K562 (cell line): Measurements from ENCODE around the gene PCDHGA12. TPM values are rescaled to one million over a fixed set of nuclear protein-coding genes. Genes with fewer than 3 reads are reported as not detected.

Source experiments
- ATAC-seq: fragments of 200-7000 bp; cut with Tn5 transposase; 3 replicates; pipeline ENCODE4 v1.9.1; 2020; ENCODE audit warnings: moderate library complexity
- BruUV-seq: library from RNA; stranded (reverse); fragments of 400-500 nt; replicated peaks from 2 replicates; lab custom pipeline; 2021; lab: Mats Ljungman, UMichigan
- CTCF ChIA-PET: fragments of 300-600 bp; formaldehyde crosslinking; extraction: SDS; loops from one replicate; lab custom pipeline; 2021; ENCODE audit warnings: low intra/inter-chr PET ratio; lab: Yijun Ruan, JAX
- POLR2A ChIA-PET: fragments of 300-600, 350-650 bp; sonication (Branson Sonifier 250); formaldehyde crosslinking; extraction: SDS; loops from one replicate; lab custom pipeline; 2021; ENCODE audit warnings: antibody characterized with exemption, inconsistent platforms; lab: Yijun Ruan, JAX
- DNase-seq, 4 experiments: peaks; one replicate each; pipeline versions ENCODE4 v3.0.0 to v3.0.0-alpha.2; 2011 to 2018; ENCODE audit warnings: low spot score in 3 of 4, mixed read lengths in 3 of 4; ENCODE audit errors: extremely low read depth in 1 of 4
- FAIRE-seq: peaks from 2 replicates; lab custom pipeline; 2011; peaks lifted over from hg19 to GRCh38; lab: Jason Lieb, UNC
- H2AFZ ChIP-seq: 2 replicates; pipeline ENCODE4 v1.6.0; 2011; ENCODE audit warnings: low read depth, low read length, control low read depth, inconsistent platforms
- H3K27ac ChIP-seq: fragments of 200-600 bp; 3 replicates; pipeline ENCODE4 v1.8.0; 2011; ENCODE audit warnings: low read depth, mild to moderate bottlenecking, control low read depth, inconsistent platforms, low read length, moderate library complexity, mixed read lengths; ENCODE audit errors: extremely low read depth
- H3K27me3 ChIP-seq, 2 experiments: fragments of 300-600 bp in 1 of 2; 2 replicates in 1 of 2; 3 replicates in 1 of 2; pipeline versions ENCODE4 v1.6.0 to v1.8.0; 2011; ENCODE audit warnings: inconsistent platforms in 2 of 2, low read length in 2 of 2, mild to moderate bottlenecking in 1 of 2, mixed read lengths in 1 of 2, moderate library complexity in 1 of 2; ENCODE audit not compliant: control insufficient read depth in 2 of 2, insufficient read depth in 2 of 2
- H3K36me3 ChIP-seq: fragments of 300-600 bp; 3 replicates; pipeline ENCODE4 v1.8.0; 2011; ENCODE audit warnings: mild to moderate bottlenecking, low read length, inconsistent platforms; ENCODE audit not compliant: control insufficient read depth, insufficient read depth
- H3K4me1 ChIP-seq, 2 experiments: fragments of 200-600 bp in 1 of 2; replicated peaks in 1 of 2; 2 replicates in 1 of 2; 3 replicates in 1 of 2; pipeline versions ENCODE4 v1.5.1 to v1.8.0; 2011; ENCODE audit warnings: inconsistent platforms in 2 of 2, low read length in 2 of 2, mild to moderate bottlenecking in 1 of 2, mixed read lengths in 1 of 2, moderate library complexity in 1 of 2; ENCODE audit not compliant: control insufficient read depth in 2 of 2, insufficient read depth in 2 of 2
- H3K4me2 ChIP-seq: 2 replicates; pipeline ENCODE4 v1.6.1; 2011; ENCODE audit warnings: low read length, control low read depth, inconsistent platforms, mixed read lengths; ENCODE audit not compliant: insufficient read depth
- H3K4me3 ChIP-seq: fragments of 200-600 bp; sonication (generic), shearing (Covaris generic); 2 replicates; pipeline ENCODE4 v1.5.1; 2016; ENCODE audit warnings: control low read depth, inconsistent platforms
- H3K79me2 ChIP-seq: fragments of 200-600 bp; 3 replicates; pipeline ENCODE4 v1.8.0; 2011; ENCODE audit warnings: low read length, inconsistent platforms; ENCODE audit not compliant: control insufficient read depth, insufficient read depth
- H3K9ac ChIP-seq, 2 experiments: 2 replicates each; pipeline versions ENCODE4 v1.6.0 to v1.6.1; 2011; ENCODE audit warnings: low read depth in 2 of 2, low read length in 2 of 2, control low read depth in 1 of 2, inconsistent platforms in 1 of 2, mild to moderate bottlenecking in 1 of 2, mixed read lengths in 1 of 2; ENCODE audit not compliant: insufficient read depth in 1 of 2
- H3K9me1 ChIP-seq: one replicate; pipeline ENCODE4 v1.6.0; 2011; ENCODE audit warnings: inconsistent platforms, mild to moderate bottlenecking, low read length, moderate library complexity; ENCODE audit not compliant: control insufficient read depth, insufficient read depth
- H3K9me3 ChIP-seq: replicated peaks from 2 replicates; pipeline ENCODE4 v1.5.1; 2011; ENCODE audit warnings: low read depth, low read length, inconsistent platforms; ENCODE audit not compliant: control insufficient read depth, insufficient read depth
- H4K20me1 ChIP-seq: replicated peaks from 2 replicates; pipeline ENCODE4 v1.6.1; 2011; ENCODE audit warnings: low read length, inconsistent platforms, mixed read lengths; ENCODE audit not compliant: control insufficient read depth, insufficient read depth
- FOXO4 ChIP-seq: fragments of 450-650 bp; formaldehyde crosslinking; IDR thresholded peaks from 2 replicates; pipeline ENCODE4 v1.4.0; 2020; ENCODE audit warnings: mild to moderate bottlenecking, moderate library complexity
- MEF2A ChIP-seq: IDR thresholded peaks from 2 replicates; pipeline ENCODE4 v1.6.1; 2011; ENCODE audit warnings: low read depth, mild to moderate bottlenecking, low read length, moderate library complexity; ENCODE audit not compliant: control insufficient read depth
- PBX2 ChIP-seq, 2 experiments: IDR thresholded peaks in 1 of 2; conservative IDR thresholded peaks in 1 of 2; 2 replicates each; pipeline ENCODE4 v1.6.1; 2016; ENCODE audit warnings: low read depth in 2 of 2, mild to moderate bottlenecking in 1 of 2, missing compliant biosample characterization in 1 of 2, missing genetic modification characterization in 1 of 2, moderate library complexity in 1 of 2
- ZNF280A ChIP-seq: fragments of 450-650 bp; IDR thresholded peaks from 2 replicates; pipeline ENCODE4 v1.6.1; 2018; ENCODE audit warnings: mild to moderate bottlenecking, low read depth; ENCODE audit not compliant: partially characterized antibody
- ZNF318 ChIP-seq, 2 experiments: fragments of 450-650 bp; IDR thresholded peaks; 2 replicates each; pipeline ENCODE4 v1.6.1; 2016; ENCODE audit warnings: mild to moderate bottlenecking in 2 of 2, borderline replicate concordance in 1 of 2, low read depth in 1 of 2, moderate library complexity in 1 of 2
- ZNF444 ChIP-seq: fragments of 250-450 bp; sonication (Bioruptor Pico); IDR thresholded peaks from 2 replicates; pipeline ENCODE4 v1.4.0; 2020; ENCODE audit warnings: mild to moderate bottlenecking, moderate library complexity
- WGBS: fragments of 100-300 bp; shearing (Covaris generic); methylation state at CpG from one replicate; pipeline ENCODE4 v1.1.6; 2016; ENCODE audit warnings: low coverage, mixed read lengths; ENCODE audit not compliant: insufficient coverage; ENCODE audit errors: missing lambda C conversion rate; 5-methylcytosine and 5-hydroxymethylcytosine counted together
- in situ Hi-C: fragments of 300-500 bp; cut with MboI; formaldehyde crosslinking; loops from 4 replicates; pipeline ENCODE4 v1.15.0; 2018; ENCODE audit warnings: inconsistent platforms, mixed read lengths
- intact Hi-C: fragments of 100-400 bp; cut with micrococcal nuclease; formaldehyde crosslinking; loops from 2 replicates; pipeline ENCODE4 v1.14.2; 2022
- polyA plus RNA-seq, 8 experiments: library from polyadenylated mRNA; depleted of rRNA in 4 of 8; stranded (reverse) in 5 of 8; unstranded in 3 of 8; fragments of >200 nt; fragmentation: Nextera tagmentation in 2 of 8; fragmentation: Illumina TruSeq in 1 of 8; extraction: Ambion mirVana in 2 of 8; extraction: Trizol in 1 of 8; gene quantifications; 2 replicates each; pipeline versions ENCODE4 v1.2.1 to v1.2.3, GENCODE V29; 2011 to 2014; ENCODE audit warnings: inconsistent platforms in 1 of 8, missing spikeins in 1 of 8
- total RNA-seq, 7 experiments: library from RNA; depleted of rRNA in 6 of 7; stranded (reverse); fragments of >200 nt in 6 of 7; fragmentation: Illumina TruSeq in 2 of 7; extraction: Trizol in 2 of 7; gene quantifications; 2 replicates each; pipeline versions ENCODE4 v1.2.1 to v1.2.3, GENCODE V29; 2011 to 2021; ENCODE audit warnings: low replicate concordance in 1 of 7

Gene PCDHGA12
- total and polyA plus RNA-seq, 9 of the 15 experiments (the other 6 are each of a cell fraction or from before 2014, with no cell fraction given): 0.03 TPM; not detected in 8

GRCh38 chr5:141465351-141465750 is 35.0 kb downstream of the PCDHGA12 start:
- Histone ChIP-seq H3K4me2 (no peak overlapping the region), H3K9ac (no peak overlapping the region), H3K27me3 (no peaks in the 10 kb centered on the region), H3K4me3 (no peak overlapping the region), H3K79me2 (no peaks in the 10 kb centered on the region), H3K9me1 (no peaks in the 10 kb centered on the region), H3K9me3 (no peaks in the 10 kb centered on the region), H2AFZ (no peak overlapping the region), H3K27ac (no peak overlapping the region), H3K4me1 (no peaks in the 10 kb centered on the region), H4K20me1 (no peaks in the 10 kb centered on the region), H3K36me3 (no peaks in the 10 kb centered on the region)
- no peak for ATAC-seq
- FAIRE-seq: no peak
- ChIA-PET POLR2A (no interaction called here), CTCF (no interaction called here)
- no peak for DNase-seq
- in situ Hi-C loops (no loop called here), intact Hi-C loops (no loop called here)
- no TSS peak for BruUV-seq
- 2% methylated on average over 3 of the region's 3 CpGs for WGBS
- no peak for TF ChIP-seq MEF2A
- TF ChIP-seq ZNF444 (CRISPR knock-in tag): no peak
- no peak for TF ChIP-seq PBX2 (CRISPR knock-in tag; IDR thresholded peaks at IDR 0.05; ENCODE audit: low read depth)
- TF ChIP-seq PBX2 (tag; conservative IDR thresholded peaks at IDR 0.05; ENCODE audit: low read depth): no peak
- TF ChIP-seq ZNF318 (IDR thresholded peaks at IDR 0.05; ENCODE audit: borderline replicate concordance in 1 of 2, low read depth in 1 of 2): no peak
- TF ChIP-seq FOXO4 (CRISPR knock-in tag): no peak
- no peak for TF ChIP-seq ZNF280A
